WI38 (cell line): ENCODE results near the gene RGMB.

Source experiments
- H3K4me3 ChIP-seq: 2 replicates; pipeline ENCODE4 v1.5.1; 2011; ENCODE audit warnings: low read depth, mild to moderate bottlenecking, control low read depth, low read length
- TF ChIP-seq, protein P1 (sequence below): IDR thresholded peaks from 2 replicates; pipeline ENCODE4 v1.5.1; 2012; ENCODE audit warnings: low read depth, mild to moderate bottlenecking, control low read depth, low read length

The RGMB gene

DNA sequence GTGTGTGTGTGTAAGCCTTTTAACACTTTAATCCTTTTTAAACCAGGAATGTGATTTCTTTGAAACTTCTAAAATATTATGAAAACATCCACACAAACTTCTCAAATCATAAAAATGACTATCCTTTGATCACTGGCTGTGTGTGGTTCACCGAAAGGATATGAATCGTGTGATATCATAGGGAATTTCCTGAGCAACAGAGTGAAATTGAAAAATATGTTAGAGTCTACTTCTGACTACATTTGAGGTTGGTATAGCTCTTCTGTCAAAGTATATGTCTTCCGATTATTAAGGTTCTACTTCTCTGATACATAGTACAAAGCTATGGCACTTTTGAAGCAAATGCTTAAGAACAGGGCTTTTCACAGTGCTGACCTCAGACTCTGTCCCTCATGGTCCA lies 40.3 kb downstream of the RGMB start:
- TF ChIP-seq, protein P1, sequence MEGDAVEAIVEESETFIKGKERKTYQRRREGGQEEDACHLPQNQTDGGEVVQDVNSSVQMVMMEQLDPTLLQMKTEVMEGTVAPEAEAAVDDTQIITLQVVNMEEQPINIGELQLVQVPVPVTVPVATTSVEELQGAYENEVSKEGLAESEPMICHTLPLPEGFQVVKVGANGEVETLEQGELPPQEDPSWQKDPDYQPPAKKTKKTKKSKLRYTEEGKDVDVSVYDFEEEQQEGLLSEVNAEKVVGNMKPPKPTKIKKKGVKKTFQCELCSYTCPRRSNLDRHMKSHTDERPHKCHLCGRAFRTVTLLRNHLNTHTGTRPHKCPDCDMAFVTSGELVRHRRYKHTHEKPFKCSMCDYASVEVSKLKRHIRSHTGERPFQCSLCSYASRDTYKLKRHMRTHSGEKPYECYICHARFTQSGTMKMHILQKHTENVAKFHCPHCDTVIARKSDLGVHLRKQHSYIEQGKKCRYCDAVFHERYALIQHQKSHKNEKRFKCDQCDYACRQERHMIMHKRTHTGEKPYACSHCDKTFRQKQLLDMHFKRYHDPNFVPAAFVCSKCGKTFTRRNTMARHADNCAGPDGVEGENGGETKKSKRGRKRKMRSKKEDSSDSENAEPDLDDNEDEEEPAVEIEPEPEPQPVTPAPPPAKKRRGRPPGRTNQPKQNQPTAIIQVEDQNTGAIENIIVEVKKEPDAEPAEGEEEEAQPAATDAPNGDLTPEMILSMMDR: no peak
- no peak overlapping the region for H3K4me3 ChIP-seq

DNA sequence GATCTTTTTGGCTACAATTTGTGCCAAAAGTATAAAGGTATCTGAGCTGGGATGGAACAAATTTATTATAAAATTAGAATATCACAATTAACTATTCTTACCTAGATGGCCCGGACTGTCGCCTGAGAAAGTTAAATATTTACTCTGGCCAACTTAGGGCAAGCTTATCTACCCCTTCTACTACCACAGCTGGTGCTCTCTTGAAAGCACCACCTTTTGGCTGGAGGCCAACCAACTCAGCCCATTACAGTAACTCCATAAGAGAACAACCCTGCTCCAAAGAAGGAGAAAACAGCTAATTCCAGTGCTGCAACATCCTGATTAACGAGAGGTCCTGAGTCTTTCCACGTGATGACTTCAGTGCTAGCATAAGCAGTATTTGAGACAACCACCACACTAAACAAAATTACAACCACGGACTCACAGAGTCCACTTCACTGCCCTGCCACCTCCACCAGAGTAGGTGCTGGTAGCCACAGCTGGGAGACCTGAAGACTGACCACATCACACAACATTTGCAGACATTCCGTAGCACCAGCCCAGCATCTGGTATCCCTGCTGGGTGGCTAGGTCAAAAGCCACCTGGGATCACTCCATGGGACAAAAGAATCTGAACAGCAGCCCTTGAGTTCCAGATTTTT lies 43.2 kb downstream of the RGMB start:
- TF ChIP-seq, protein P1: no peak
- H3K4me3 ChIP-seq: no peak overlapping the region

DNA sequence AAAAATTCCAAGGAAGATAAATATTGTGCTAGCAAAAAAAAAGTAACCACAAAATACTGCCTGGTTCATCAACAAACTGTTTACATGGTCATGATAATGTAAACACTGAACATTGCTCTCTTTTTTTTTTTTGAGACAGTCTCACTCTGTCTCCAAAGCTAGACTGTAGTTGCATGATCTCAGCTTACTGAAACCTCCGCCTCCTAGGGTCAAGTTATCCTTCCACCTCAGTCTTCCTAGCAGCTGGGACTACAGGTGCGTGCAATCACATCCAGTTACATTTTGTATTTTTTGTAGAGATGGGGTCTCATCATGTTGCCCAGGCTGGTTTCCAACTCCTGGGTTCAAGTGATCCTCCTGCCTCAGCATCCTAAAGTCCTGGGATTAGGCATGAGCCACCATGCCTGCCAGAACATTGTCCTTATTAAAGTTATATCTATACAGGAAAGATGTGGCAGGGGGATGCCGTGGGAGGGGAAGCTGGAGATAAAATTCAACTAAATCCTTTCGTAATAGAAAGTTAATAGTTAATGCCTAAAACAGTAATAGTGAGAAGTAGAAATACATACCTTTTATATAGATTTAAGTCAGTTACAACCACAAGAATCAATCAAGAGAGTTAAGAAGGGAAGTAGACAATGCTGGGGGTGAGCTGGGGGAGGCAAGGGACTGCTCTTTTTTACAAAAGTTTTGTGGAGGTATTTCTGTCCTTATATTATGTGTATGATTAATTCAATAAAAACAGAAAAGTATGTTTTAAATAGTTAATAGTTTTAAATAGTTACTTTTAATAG lies 52.3 kb downstream of the RGMB start:
- no peak overlapping the region for H3K4me3 ChIP-seq
- TF ChIP-seq, protein P1: no peak

DNA sequence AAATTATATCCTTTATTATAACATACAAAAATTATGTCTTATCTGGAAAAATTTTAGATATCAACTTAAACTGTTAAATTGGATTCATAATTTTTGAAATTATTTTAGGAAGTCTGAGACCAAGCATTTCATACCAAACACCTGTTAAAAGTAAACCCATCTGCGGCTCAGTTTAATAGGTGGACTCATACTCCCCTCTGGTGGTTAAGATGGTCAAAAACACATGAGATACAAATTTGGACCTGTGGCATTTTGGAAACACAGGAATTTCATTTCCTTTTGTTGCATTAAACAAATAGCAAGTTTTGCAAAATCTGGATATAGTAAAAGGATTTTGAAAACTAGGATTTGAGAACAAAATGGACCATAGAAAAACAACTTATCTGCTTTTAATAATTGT lies 53.7 kb downstream of the RGMB start:
- TF ChIP-seq, protein P1: peak; percentile 27; the same call in 1 of the 2 replicates
- H3K4me3 ChIP-seq: no peak overlapping the region

DNA sequence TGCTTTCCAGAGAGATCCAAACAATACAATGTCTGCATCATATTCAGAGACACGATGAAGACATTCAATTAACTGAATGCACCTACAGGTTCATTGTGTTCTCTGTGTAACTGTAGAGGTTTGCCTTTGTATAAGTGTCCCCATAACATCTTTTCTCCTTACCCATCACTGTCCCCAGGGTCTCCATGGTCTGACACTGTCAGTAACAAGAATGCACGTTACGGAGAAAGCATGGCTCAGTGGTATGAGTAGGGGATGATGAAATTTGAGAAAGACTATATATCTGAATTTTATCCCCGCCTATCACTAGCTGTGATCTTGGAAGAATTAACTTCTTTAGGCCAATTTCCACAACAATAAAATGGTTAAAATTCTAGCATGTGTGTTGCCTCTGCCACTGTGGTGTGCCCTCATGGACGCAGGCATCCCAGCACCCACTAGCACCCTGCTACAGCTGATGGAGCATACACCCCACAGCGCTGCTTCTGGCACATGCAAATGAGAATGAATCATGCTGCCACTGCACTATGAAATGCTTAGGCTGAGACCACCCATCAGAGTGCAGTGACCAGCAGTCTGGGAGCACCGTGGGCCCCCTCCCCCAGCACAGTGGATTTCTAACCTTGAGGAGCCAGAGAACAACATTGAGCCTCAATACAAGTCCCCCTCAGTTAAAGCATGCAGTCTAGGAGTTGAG lies 54.3 kb downstream of the RGMB start:
- H3K4me3 ChIP-seq: no peak overlapping the region
- TF ChIP-seq, protein P1: no peak

DNA sequence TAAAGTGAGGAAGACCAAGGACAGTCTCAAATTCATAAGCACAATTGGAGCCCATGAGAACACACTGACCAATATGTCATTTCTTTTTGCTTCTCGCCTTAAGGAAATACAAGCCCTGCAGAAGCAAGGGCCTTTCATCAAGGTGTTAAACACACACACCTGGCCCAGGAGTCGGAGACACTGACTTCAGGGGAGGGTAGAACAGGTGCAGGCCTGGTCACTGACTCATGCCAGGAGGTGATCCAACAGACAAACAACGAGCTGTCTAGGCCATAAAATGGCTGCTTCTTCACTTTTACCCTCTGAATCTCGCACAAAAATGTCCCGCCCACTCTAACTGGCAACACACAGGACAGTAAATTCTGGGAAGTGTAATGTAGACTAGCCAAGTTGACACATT lies 62.7 kb downstream of the RGMB start:
- H3K4me3 ChIP-seq: no peak overlapping the region
- TF ChIP-seq, protein P1: no peak
